ENCODE results near the gene FXR2. TPM values are rescaled to one million over a fixed set of nuclear protein-coding genes. Genes with fewer than 3 reads are reported as not detected.

Gene FXR2
- total RNA-seq, 2 donors from 2014 or later = 70.3 to 83.6 TPM

GRCh38 chr17:7651665-7652387, 37.1 kb upstream of the FXR2 start:
- H3K27ac ChIP-seq = peak overlapping the region; percentile 48 to 65
- no peak for DNase-seq (ENCODE audit: low spot score)
- H3K4me1 ChIP-seq = peaks cover 0 to 26% of the 10 kb centered on the region in 2 donors
- TF ChIP-seq CTCF (IDR thresholded peaks at IDR 0.05) = no peak
- H3K4me3 ChIP-seq = peak overlapping the region; percentile 42 to 55
- H3K27me3 ChIP-seq = no peaks in the 10 kb centered on the region
- H3K9me3 ChIP-seq = no peaks in the 10 kb centered on the region
- no peaks in the 10 kb centered on the region for H3K36me3 ChIP-seq

DNA sequence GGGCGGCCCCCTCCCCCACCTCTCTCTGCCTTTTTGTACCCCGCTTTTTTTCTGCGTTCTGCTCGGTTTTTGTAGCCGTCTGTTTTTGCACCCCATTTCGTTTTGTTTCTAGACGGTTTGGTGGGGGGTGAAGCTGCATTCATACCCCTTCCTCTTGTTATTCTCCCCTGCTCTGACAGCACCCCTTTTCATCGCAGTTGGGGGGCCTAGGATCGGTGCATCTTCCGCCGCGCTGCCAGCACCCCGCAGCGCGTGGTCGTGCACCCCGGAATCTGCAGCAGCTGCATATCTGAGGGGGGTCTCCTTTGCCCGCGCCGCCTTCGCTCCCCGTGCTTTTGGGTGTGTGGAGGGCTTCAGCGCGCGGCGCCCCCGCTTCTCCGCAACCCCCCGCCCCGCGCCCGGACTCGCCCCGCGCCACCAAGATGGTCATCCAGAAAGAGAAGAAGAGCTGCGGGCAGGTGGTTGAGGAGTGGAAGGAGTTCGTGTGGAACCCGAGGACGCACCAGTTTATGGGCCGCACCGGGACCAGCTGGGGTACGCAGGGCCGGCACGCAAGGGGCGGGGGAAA, 36.5 kb upstream of the FXR2 start:
- H3K27me3 ChIP-seq = no peaks in the 10 kb centered on the region
- peaks cover 0 to 26% of the 10 kb centered on the region in 2 donors for H3K4me1 ChIP-seq
- no peak for DNase-seq (ENCODE audit: low spot score)
- H3K36me3 ChIP-seq = no peaks in the 10 kb centered on the region
- H3K27ac ChIP-seq = peak overlapping the region; percentile 48 to 65
- no peaks in the 10 kb centered on the region for H3K9me3 ChIP-seq
- no peak for TF ChIP-seq CTCF (IDR thresholded peaks at IDR 0.05)
- peak overlapping the region; percentile 42 to 55 for H3K4me3 ChIP-seq

DNA sequence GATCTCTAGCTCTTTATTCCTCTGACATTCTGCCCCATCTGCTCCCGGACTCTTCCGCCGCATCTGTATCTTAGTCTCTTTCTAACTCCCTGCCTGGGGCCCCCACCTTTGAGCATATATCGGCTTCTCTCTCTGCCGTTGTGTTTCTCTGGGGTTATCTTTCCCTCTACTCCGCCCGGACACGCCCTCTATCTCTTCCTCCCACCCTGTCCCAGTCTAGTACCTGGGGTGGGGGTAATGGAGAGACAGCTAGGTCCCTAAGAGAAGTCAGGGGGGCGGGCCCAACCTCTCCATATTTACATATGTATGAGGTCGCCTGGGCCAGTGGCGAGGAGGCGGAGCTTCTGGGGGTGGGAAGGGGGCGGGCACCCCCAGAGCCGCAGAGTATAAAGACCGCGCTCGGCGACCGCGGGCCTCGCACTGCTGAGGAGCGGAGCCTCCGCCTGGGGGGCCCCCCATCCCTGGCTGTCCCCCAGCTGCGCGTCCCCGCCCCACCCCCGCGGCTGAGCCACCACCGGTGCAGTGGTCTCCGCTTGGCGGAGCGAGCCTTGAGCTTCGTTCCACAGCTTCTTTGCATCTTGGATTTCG, 35.9 kb upstream of the FXR2 start, which contains the start of gene ATP1B2:
Gene ATP1B2, plus strand, starts transcription at position 418 of the 588 bp plus-strand sequence. CDS start 593 bp downstream, outside the sequence.
- no peaks in the 10 kb centered on the region for H3K36me3 ChIP-seq
- H3K4me1 ChIP-seq = peaks cover 0 to 26% of the 10 kb centered on the region in 2 donors
- H3K9me3 ChIP-seq = no peaks in the 10 kb centered on the region
- peak within 1 kb of the TSS; percentile 42 to 55 for H3K4me3 ChIP-seq
- peak; percentile 68 for DNase-seq (ENCODE audit: low spot score)
- peak within 1 kb of the TSS; percentile 48 to 65 for H3K27ac ChIP-seq
- no peak for TF ChIP-seq CTCF (IDR thresholded peaks at IDR 0.05)
- H3K27me3 ChIP-seq = no peaks in the 10 kb centered on the region

DNA sequence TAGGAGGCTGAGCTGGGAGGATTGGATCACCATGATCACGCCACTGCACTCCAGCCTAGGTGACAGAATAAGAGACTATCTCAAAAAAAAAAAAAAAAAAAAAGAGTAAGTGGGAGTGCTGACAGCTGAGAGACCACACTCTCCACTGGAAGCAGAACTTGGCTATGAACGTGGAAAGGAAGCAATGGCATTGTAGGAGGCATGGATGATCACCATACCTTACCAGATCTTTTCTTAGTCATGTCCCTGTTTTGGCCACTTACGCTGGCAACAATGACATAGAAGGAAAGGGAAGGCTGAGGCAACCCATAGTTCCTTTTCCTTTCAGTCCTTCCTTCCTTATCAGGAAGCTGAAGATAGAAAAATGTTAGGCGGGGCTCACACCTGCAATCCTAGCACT, 32.3 kb upstream of the FXR2 start:
- no peaks in the 10 kb centered on the region for H3K9me3 ChIP-seq
- no peak overlapping the region for H3K27ac ChIP-seq
- DNase-seq (ENCODE audit: low spot score) = no peak
- H3K36me3 ChIP-seq = no peaks in the 10 kb centered on the region
- peaks cover 0 to 21% of the 10 kb centered on the region in 2 donors for H3K4me1 ChIP-seq
- H3K27me3 ChIP-seq = no peaks in the 10 kb centered on the region
- TF ChIP-seq CTCF (IDR thresholded peaks at IDR 0.05) = no peak
- H3K4me3 ChIP-seq = no peak overlapping the region

DNA sequence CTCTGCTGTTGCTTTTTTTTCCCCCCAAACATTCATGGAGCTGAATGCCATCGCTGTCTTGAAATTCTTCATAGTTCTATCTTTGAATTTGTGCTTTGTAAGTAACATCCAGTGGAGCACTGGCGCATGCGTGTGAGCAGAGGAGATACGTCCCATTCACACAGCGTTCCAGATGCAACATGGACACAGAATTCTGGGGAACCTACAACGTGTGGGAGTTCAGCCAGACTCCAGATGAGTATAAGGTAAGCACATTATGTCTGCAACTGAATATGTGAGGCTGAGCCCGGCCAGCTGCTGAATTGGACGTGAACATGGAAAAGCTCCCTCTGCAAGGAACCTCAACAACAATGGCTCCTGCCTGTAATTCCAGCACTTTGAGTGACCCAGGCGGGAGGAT, 31.8 kb upstream of the FXR2 start:
- no peaks in the 10 kb centered on the region for H3K27me3 ChIP-seq
- no peaks in the 10 kb centered on the region for H3K9me3 ChIP-seq
- peaks cover 0 to 15% of the 10 kb centered on the region in 2 donors for H3K4me1 ChIP-seq
- DNase-seq (ENCODE audit: low spot score) = no peak
- no peaks in the 10 kb centered on the region for H3K36me3 ChIP-seq
- H3K27ac ChIP-seq = no peak overlapping the region
- H3K4me3 ChIP-seq = no peak overlapping the region
- no peak for TF ChIP-seq CTCF (IDR thresholded peaks at IDR 0.05)

All from right atrium auricular region (tissue), 2 donors.